ENCODE results near the gene LENEP.

Gene LENEP

GRCh38 chr1:154959426-154959780, 34.0 kb upstream of the LENEP start:
- DNase-seq, result no peak

- DNase-seq, result no peak
These were observed 32.8 kb upstream of the LENEP start for GRCh38 chr1:154960446-154961136.

- peak in 48 of 56 donors; percentile 31 to 90 (median 74) for DNase-seq
These were observed 31.9 kb upstream of the LENEP start, which contains the start of gene PYGO2 for GRCh38 chr1:154961207-154962155. Gene PYGO2 (minus strand): TSS chr1:154961782. CDS start chr1:154961576, 206 bp downstream.

GRCh38 chr1:154962156-154962749, 31.1 kb upstream of the LENEP start:
- DNase-seq, result peak in 3 of 56 donors; percentile 20 to 54 (median 30)

- no peak for DNase-seq
These were observed 30.5 kb upstream of the LENEP start for GRCh38 chr1:154962795-154963330.

GRCh38 chr1:154963643-154964042, 29.7 kb upstream of the LENEP start:
- DNase-seq, result no peak

GRCh38 chr1:154964359-154964758, 29.0 kb upstream of the LENEP start:
- no peak for DNase-seq

- DNase-seq, result no peak
These were observed 27.3 kb upstream of the LENEP start for GRCh38 chr1:154966111-154966510.

- DNase-seq, result no peak
These were observed 25.9 kb upstream of the LENEP start for GRCh38 chr1:154967331-154967950.

GRCh38 chr1:154968731-154969130, 24.7 kb upstream of the LENEP start:
- DNase-seq, result no peak

- DNase-seq, result no peak
These were observed 24.1 kb upstream of the LENEP start for GRCh38 chr1:154969246-154969645.

- DNase-seq, result peak in 9 of 56 donors; percentile 6 to 53 (median 26)
These were observed 23.4 kb upstream of the LENEP start for GRCh38 chr1:154969860-154970452.

GRCh38 chr1:154970631-154971340, 22.6 kb upstream of the LENEP start, which contains the start of gene SHC1:
Gene SHC1 (minus strand): TSS chr1:154970747. CDS start chr1:154970526, 221 bp downstream.
- peak in 54 of 56 donors; percentile 18 to 91 (median 79) for DNase-seq

GRCh38 chr1:154971341-154971998, 21.9 kb upstream of the LENEP start:
- no peak for DNase-seq

GRCh38 chr1:154972213-154972516, 21.2 kb upstream of the LENEP start:
- no peak for DNase-seq

GRCh38 chr1:154972517-154973343, 20.7 kb upstream of the LENEP start:
- DNase-seq, result peak in 18 of 56 donors; percentile 12 to 46 (median 20)

- DNase-seq, result peak in 52 of 56 donors; percentile 36 to 85 (median 70)
These were observed 19.9 kb upstream of the LENEP start for GRCh38 chr1:154973344-154974101.
